Gastroesophageal sphincter (tissue), 4 donors: ENCODE data around the gene PLXNB1. TPM values are rescaled to one million over a fixed set of nuclear protein-coding genes. Genes with fewer than 3 reads are reported as not detected.
A peak's percentile ranks its signal among the peaks of the same experiment; 100 is the strongest.

Experiments used
- ATAC-seq: fragments of 150-250 bp; one replicate; pipeline ENCODE4 v1.9.1; 2016; ENCODE audit warnings: mild to moderate bottlenecking, moderate library complexity
- H3K27ac ChIP-seq, 4 donors: fragments of 200-600 bp; sonication (generic) in 3 of 4; 1 replicate in 3 of 4; 2 replicates in 1 of 4; pipeline ENCODE4 v1.5.1; 2016 to 2019
- H3K27me3 ChIP-seq: fragments of 200-600 bp; sonication (generic); one replicate; pipeline ENCODE4 v1.5.1; 2019
- H3K36me3 ChIP-seq, 2 donors: fragments of 200-600 bp; sonication (generic); one replicate each; pipeline ENCODE4 v1.5.1; 2019; ENCODE audit warnings: control low read depth in 1 of 2
- H3K4me1 ChIP-seq, 3 donors: fragments of 200-600 bp; sonication (generic); 1 replicate in 2 of 3; 2 replicates in 1 of 3; pipeline ENCODE4 v1.5.1; 2016 to 2019; ENCODE audit warnings: control low read depth in 2 of 3
- H3K4me3 ChIP-seq, 2 donors: fragments of 200-600 bp; sonication (generic); one replicate each; pipeline ENCODE4 v1.5.1; 2019; ENCODE audit warnings: mild to moderate bottlenecking in 1 of 2, moderate library complexity in 1 of 2
- H3K9me3 ChIP-seq, 3 donors: fragments of 200-600 bp; sonication (generic); one replicate each; pipeline ENCODE4 v1.5.1; 2017 to 2019; ENCODE audit warnings: control low read depth in 2 of 3
- EP300 ChIP-seq: sonication (generic); formaldehyde crosslinking; IDR thresholded peaks from one replicate; pipeline ENCODE4 v1.6.1; 2017; ENCODE audit warnings: antibody characterized with exemption, mild to moderate bottlenecking
- POLR2A ChIP-seq, 2 donors: fragments of 450-650 bp; IDR thresholded peaks; one replicate each; pipeline ENCODE4 v1.6.1; 2017; ENCODE audit warnings: antibody characterized with exemption in 2 of 2, mild to moderate bottlenecking in 2 of 2, moderate library complexity in 1 of 2
- POLR2AphosphoS5 ChIP-seq: sonication (generic); formaldehyde crosslinking; IDR thresholded peaks from one replicate; pipeline ENCODE4 v1.6.1; 2017; ENCODE audit warnings: antibody characterized with exemption
- WGBS, 2 donors: methylation state at CpG; one replicate each; pipeline ENCODE4 v1.1.5; 2018; ENCODE audit warnings: low coverage in 1 of 2; 5-methylcytosine and 5-hydroxymethylcytosine counted together
- total RNA-seq, 4 donors: library from RNA; depleted of rRNA; stranded (reverse); fragments of >200 nt; gene quantifications; one replicate each; pipeline ENCODE4 v1.1.0, GENCODE V29; 2016
- TF ChIP-seq, protein P1 (sequence below), 4 experiments: fragments of 200-600 bp in 2 of 4; fragments of 450-650 bp in 2 of 4; sonication (generic) in 1 of 4; IDR thresholded peaks; one replicate each; pipeline ENCODE4 v1.5.1; 2017 to 2019; ENCODE audit warnings: antibody characterized with exemption in 4 of 4, mild to moderate bottlenecking in 2 of 4, moderate library complexity in 2 of 4

Gene PLXNB1
- total RNA-seq, 4 donors from 2014 or later = 125 to 186 (median 147) TPM

DNA sequence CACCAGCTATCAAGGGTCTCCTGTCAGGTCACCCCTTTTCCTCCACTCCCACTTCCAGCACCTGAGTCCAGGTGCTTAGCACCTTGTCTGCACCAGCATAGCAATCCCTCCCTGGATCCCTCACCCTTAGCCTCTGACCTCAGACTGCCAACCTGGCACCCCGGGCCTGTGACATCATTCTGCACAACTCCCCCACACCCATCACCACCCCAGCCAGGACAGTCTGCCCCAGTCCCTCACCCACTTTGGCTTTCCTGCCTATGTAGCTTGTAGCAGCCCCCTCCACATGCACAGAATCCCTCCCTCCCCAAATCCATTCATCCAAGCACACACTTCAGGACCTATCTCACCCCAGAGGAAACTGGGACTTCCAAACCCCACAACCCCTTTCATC is 819 bp upstream of the PLXNB1 start:
- Histone ChIP-seq H3K27ac (peak overlapping the region; percentile 88 to 99 (median 97)), H3K9me3 (no peaks in the 10 kb centered on the region), H3K27me3 (no peaks in the 10 kb centered on the region), H3K4me1 (peaks cover 6 to 78% (median 42%) of the 10 kb centered on the region in 3 donors), H3K36me3 (peaks cover 0 to 13% of the 10 kb centered on the region in 2 donors), H3K4me3 (no peak overlapping the region)
- 78% methylated on average over 1 of the region's 1 CpG; no CpG with 5 or more reads in 1 of the 2 donors for WGBS, 2 donors
- no peak for ATAC-seq
- TF ChIP-seq POLR2AphosphoS5 (no peak), EP300 (no peak), POLR2A (IDR thresholded peaks at IDR 0.05) (no peak)
- TF ChIP-seq, protein P1, sequence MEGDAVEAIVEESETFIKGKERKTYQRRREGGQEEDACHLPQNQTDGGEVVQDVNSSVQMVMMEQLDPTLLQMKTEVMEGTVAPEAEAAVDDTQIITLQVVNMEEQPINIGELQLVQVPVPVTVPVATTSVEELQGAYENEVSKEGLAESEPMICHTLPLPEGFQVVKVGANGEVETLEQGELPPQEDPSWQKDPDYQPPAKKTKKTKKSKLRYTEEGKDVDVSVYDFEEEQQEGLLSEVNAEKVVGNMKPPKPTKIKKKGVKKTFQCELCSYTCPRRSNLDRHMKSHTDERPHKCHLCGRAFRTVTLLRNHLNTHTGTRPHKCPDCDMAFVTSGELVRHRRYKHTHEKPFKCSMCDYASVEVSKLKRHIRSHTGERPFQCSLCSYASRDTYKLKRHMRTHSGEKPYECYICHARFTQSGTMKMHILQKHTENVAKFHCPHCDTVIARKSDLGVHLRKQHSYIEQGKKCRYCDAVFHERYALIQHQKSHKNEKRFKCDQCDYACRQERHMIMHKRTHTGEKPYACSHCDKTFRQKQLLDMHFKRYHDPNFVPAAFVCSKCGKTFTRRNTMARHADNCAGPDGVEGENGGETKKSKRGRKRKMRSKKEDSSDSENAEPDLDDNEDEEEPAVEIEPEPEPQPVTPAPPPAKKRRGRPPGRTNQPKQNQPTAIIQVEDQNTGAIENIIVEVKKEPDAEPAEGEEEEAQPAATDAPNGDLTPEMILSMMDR (IDR thresholded peaks at IDR 0.05) = no peak

DNA sequence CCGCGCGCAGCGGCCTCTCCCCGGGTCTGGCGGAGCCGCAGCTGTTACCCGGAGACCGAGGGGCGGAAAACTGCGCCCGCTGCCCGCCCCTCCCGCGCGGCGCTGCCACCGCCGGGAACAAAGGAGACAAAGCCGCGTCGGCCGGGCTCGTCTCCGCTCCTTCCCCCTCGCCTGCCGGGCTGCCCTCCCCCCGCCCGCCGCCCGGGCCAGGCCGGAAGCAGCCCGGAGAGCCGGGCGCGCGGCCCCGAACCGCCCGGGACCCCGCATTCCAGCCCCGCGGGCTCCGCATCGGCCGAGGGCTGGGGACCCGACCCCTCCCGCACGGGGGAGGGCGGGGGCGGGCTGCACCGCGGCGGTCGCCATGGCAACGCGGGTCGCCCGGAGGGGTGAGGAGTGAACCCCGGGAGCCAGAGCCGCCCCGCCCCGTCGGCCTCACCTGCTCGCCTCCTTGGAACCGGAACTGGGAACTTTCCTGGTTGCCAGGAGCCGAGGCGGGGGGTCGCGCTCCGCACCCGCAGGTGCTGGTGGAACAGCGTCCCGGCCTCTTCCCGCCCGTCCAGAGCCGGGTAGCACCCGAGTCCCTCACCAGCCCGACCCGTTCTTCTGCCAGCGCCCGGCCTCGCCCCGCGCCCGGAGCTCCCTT is 448 bp downstream of the PLXNB1 start:
- Histone ChIP-seq H3K27ac (peak overlapping the region; percentile 88 to 99 (median 97)), H3K27me3 (no peaks in the 10 kb centered on the region), H3K36me3 (peaks cover 0 to 13% of the 10 kb centered on the region in 2 donors), H3K9me3 (no peaks in the 10 kb centered on the region), H3K4me3 (peak overlapping the region; percentile 74 to 97), H3K4me1 (peaks cover 5 to 78% (median 48%) of the 10 kb centered on the region in 3 donors)
- ATAC-seq = peak; percentile 63
- TF ChIP-seq POLR2A (IDR thresholded peaks at IDR 0.05) (peak in 1 of 2 donors; percentile 59), EP300 (no peak), POLR2AphosphoS5 (no peak)
- TF ChIP-seq, protein P1 (IDR thresholded peaks at IDR 0.05) = no peak
- WGBS, 2 donors = 0% methylated on average over 2 of the region's 86 CpGs; no CpG with 5 or more reads in 1 of the 2 donors

DNA sequence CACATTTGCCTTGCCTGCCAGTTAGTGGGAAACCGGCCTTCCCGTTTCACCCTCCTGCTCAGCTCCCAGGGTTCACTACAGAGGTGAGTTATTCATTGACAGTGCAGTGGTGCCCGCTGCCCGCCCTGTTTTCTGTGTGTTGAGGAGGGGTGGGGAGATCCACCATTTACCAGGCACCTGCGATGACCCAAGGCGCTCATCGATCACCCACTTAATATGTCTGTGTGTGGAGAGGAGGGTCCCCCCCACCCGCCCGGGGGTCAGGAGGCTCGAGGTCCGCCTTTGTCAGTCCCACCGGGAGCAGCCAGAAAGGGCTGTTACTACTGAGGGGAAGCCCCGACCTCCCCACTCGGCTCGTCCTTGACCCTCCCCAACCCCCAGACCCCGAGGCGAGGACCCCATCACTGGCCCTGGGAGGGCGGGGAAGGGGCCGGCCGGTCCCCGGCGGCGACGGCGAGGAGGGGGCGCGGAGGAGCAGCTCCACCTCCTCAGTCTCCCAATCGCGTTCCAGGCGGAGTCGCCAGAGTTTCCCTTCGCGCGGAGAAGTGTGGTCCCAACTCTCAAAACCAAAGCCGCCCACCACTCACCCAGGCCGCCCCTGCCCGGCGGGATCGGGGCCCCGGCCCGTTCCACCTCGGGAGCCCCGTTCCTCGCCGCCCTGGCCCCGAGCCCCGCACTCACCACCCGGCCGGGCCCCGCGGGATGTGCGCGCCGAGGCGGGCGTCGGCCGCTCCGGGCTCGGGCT is 1.1 kb downstream of the PLXNB1 start:
- ATAC-seq = peak; percentile 29
- peak overlapping the region; percentile 88 to 99 (median 97) for H3K27ac ChIP-seq
- peaks cover 0 to 19% of the 10 kb centered on the region in 2 donors for H3K36me3 ChIP-seq
- H3K27me3 ChIP-seq = no peaks in the 10 kb centered on the region
- peak; percentile 78 for TF ChIP-seq POLR2AphosphoS5
- TF ChIP-seq, protein P1 (IDR thresholded peaks at IDR 0.05) = no peak
- TF ChIP-seq EP300 = no peak
- peak; percentile 74 to 92 for TF ChIP-seq POLR2A (IDR thresholded peaks at IDR 0.05)
- H3K4me3 ChIP-seq = peak overlapping the region; percentile 74 to 97
- no CpG with 5 or more reads among the region's 60 CpGs for WGBS, 2 donors
- H3K4me1 ChIP-seq = peaks cover 4 to 78% (median 49%) of the 10 kb centered on the region in 3 donors
- H3K9me3 ChIP-seq = no peaks in the 10 kb centered on the region

DNA sequence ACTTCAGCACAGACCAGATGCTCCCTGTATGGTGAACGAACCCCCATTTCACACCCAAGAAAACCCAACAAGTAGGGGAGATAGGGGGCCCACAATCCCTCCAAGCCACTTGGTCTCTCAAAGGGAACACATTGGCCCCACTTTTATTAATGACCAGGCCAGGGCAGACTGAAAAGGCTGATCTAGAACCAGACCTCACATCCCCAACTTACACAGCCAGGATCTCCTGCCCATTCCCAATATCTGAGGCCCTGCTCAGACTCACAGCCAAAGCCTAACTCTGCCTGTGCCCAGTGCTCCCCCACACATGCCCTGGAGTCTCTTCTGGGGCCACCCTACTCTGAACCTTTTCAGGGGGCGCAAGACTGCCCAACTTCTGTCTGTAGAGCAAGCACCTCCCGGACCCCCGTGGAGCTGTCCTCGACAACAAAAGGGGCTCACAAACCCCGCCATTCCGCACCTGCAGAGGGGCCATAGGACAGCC is 1.8 kb downstream of the PLXNB1 start:
- Histone ChIP-seq H3K9me3 (no peaks in the 10 kb centered on the region), H3K4me1 (peaks cover 4 to 78% (median 47%) of the 10 kb centered on the region in 3 donors), H3K36me3 (peaks cover 0 to 26% of the 10 kb centered on the region in 2 donors), H3K4me3 (peak overlapping the region; percentile 74 to 97), H3K27ac (peak overlapping the region; percentile 88 to 99 (median 97)), H3K27me3 (no peaks in the 10 kb centered on the region)
- no peak for ATAC-seq
- WGBS, 2 donors = 60% methylated on average over 2 of the region's 7 CpGs; no CpG with 5 or more reads in 1 of the 2 donors
- no peak for TF ChIP-seq POLR2A (IDR thresholded peaks at IDR 0.05)
- TF ChIP-seq EP300 = no peak
- TF ChIP-seq, protein P1 (IDR thresholded peaks at IDR 0.05) = no peak
- TF ChIP-seq POLR2AphosphoS5 = no peak
